Fibroblast of skin of back (primary cell): ENCODE measurements around the gene GAS5.

ENCODE experiments used
- DNase-seq: peaks from one replicate; pipeline ENCODE4 v3.0.0-alpha.2; 2013

Gene GAS5

GRCh38 chr1:173823781-173824314 is 43.9 kb downstream of the GAS5 start:
- DNase-seq: no peak

- DNase-seq: no peak
These were observed 46.1 kb downstream of the GAS5 start for GRCh38 chr1:173821680-173822079.

- no peak for DNase-seq
These were observed 49.3 kb downstream of the GAS5 start for GRCh38 chr1:173818459-173818858.
